Vagina (tissue), 2 donors: ENCODE measurements around the gene MYDGF. TPM values are rescaled to one million over a fixed set of nuclear protein-coding genes. Genes with fewer than 3 reads are reported as not detected.

ENCODE experiments used
- DNase-seq, 2 donors: peaks; one replicate each; pipeline ENCODE4 v3.0.0-alpha.2; 2017; ENCODE audit errors: extremely low spot score in 2 of 2
- H3K27ac ChIP-seq: fragments of 200-600 bp; sonication (generic); one replicate; pipeline ENCODE4 v1.5.1; 2019
- H3K27me3 ChIP-seq: fragments of 200-600 bp; sonication (generic); one replicate; pipeline ENCODE4 v1.5.1; 2019
- H3K36me3 ChIP-seq, 2 donors: fragments of 200-600 bp; sonication (generic); one replicate each; pipeline ENCODE4 v1.5.1; 2017 to 2019
- H3K4me1 ChIP-seq: fragments of 200-600 bp; sonication (generic); one replicate; pipeline ENCODE4 v1.5.1; 2019
- H3K4me3 ChIP-seq, 2 donors: fragments of 200-600 bp; sonication (generic); 1 replicate in 1 of 2; 2 replicates in 1 of 2; pipeline ENCODE4 v1.5.1; 2016 to 2019
- H3K9me3 ChIP-seq: fragments of 200-600 bp; sonication (generic); one replicate; pipeline ENCODE4 v1.5.1; 2019
- POLR2A ChIP-seq, 2 donors: fragments of 450-650 bp; IDR thresholded peaks; one replicate each; pipeline ENCODE4 v1.6.1; 2017; ENCODE audit warnings: antibody characterized with exemption in 2 of 2, mild to moderate bottlenecking in 2 of 2, moderate library complexity in 2 of 2
- POLR2AphosphoS5 ChIP-seq, 2 donors: sonication (generic); formaldehyde crosslinking; IDR thresholded peaks; one replicate each; pipeline ENCODE4 v1.9.0; 2017; ENCODE audit warnings: antibody characterized with exemption in 2 of 2, mild to moderate bottlenecking in 2 of 2, low read depth in 1 of 2; ENCODE audit not compliant: insufficient read depth in 1 of 2
- intact Hi-C: fragments of 100-400 bp; cut with DNase I; formaldehyde crosslinking; loops from one replicate; pipeline ENCODE4 v1.15.1; 2023
- total RNA-seq: library from RNA; depleted of rRNA; stranded (reverse); fragments of >200 nt; gene quantifications from one replicate; pipeline ENCODE4 v1.2.3, GENCODE V29; 2016
- TF ChIP-seq, protein P1 (sequence below), 3 experiments: fragments of 450-650 bp in 2 of 3; fragments of 200-600 bp in 1 of 3; sonication (generic) in 1 of 3; IDR thresholded peaks; one replicate each; pipeline ENCODE4 v1.5.1; 2017 to 2019; ENCODE audit warnings: antibody characterized with exemption in 3 of 3, mild to moderate bottlenecking in 2 of 3, moderate library complexity in 2 of 3

MYDGF gene
- total RNA-seq, 1 donor from 2014 or later, result 33.4 TPM

DNA sequence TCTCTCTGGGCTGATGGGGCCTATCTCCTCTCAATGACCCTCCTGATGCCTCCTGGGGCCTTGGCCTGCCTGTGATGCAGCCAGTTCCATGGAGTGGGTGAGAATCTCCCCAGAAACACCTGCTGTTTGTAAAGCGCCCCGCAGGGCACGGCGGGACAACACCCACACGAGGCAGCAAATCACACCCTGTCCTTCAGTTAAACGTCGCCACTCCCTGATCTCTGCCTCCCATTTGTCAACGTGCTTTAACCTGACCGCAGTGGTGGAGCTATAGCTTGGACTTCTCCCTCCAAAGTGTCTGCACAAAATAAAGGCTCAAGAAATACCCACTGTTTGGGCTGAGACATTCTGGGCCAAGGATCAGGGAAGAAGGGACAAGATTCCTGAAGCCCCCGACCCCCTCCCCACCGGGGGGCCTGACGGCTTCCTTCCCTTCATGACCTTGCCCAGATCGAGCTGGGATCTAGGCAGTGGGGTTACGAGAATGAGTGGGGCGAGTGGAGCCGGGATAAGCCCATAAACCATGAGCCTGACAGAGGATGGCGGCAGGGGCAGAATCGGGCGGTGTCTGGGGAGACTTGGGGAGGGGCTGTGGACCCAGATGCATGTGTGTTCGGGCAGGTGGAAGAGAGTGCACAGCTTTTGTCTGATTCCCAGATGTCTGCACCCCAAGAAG lies 8.0 kb downstream of the MYDGF start:
- TF ChIP-seq, protein P1, sequence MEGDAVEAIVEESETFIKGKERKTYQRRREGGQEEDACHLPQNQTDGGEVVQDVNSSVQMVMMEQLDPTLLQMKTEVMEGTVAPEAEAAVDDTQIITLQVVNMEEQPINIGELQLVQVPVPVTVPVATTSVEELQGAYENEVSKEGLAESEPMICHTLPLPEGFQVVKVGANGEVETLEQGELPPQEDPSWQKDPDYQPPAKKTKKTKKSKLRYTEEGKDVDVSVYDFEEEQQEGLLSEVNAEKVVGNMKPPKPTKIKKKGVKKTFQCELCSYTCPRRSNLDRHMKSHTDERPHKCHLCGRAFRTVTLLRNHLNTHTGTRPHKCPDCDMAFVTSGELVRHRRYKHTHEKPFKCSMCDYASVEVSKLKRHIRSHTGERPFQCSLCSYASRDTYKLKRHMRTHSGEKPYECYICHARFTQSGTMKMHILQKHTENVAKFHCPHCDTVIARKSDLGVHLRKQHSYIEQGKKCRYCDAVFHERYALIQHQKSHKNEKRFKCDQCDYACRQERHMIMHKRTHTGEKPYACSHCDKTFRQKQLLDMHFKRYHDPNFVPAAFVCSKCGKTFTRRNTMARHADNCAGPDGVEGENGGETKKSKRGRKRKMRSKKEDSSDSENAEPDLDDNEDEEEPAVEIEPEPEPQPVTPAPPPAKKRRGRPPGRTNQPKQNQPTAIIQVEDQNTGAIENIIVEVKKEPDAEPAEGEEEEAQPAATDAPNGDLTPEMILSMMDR (IDR thresholded peaks at IDR 0.05), result no peak
- TF ChIP-seq POLR2AphosphoS5 (IDR thresholded peaks at IDR 0.05; ENCODE audit: insufficient read depth in 1 of 2, low read depth in 1 of 2) (no peak), POLR2A (IDR thresholded peaks at IDR 0.05) (no peak)
- H3K9me3 ChIP-seq, result no peaks in the 10 kb centered on the region
- intact Hi-C loops, result no loop called here
- no peak overlapping the region for H3K4me3 ChIP-seq
- no peaks in the 10 kb centered on the region for H3K27me3 ChIP-seq
- no peaks in the 10 kb centered on the region for H3K4me1 ChIP-seq
- no peak for DNase-seq
- H3K36me3 ChIP-seq, result peaks cover 9 to 89% of the 10 kb centered on the region in 2 donors
- no peak overlapping the region for H3K27ac ChIP-seq

DNA sequence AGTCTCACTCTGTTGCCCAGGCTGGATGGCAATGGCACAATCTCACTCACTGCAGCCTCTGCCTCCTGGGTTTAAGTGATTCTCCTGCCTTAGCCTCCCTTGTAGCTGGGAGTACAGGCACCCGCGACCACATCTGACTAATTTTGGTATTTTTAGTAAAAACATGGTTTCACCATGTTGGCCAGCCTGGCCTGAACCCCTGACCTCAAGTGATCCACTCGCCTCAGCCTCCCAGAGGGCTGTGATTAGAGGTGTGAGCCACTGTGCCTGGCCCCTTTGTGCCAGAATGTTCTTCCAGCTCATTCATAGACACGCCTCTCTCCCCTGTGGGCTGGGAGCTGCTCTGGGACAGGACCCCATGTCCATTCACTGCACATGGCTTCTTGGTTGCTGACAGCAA lies 9.1 kb downstream of the MYDGF start:
- Histone ChIP-seq H3K4me1 (no peaks in the 10 kb centered on the region), H3K27ac (no peak overlapping the region), H3K4me3 (no peak overlapping the region), H3K27me3 (no peaks in the 10 kb centered on the region), H3K36me3 (peaks cover 9 to 79% of the 10 kb centered on the region in 2 donors), H3K9me3 (no peaks in the 10 kb centered on the region)
- TF ChIP-seq, protein P1 (IDR thresholded peaks at IDR 0.05), result no peak
- no peak for TF ChIP-seq POLR2AphosphoS5 (IDR thresholded peaks at IDR 0.05; ENCODE audit: insufficient read depth in 1 of 2, low read depth in 1 of 2)
- no peak for TF ChIP-seq POLR2A (IDR thresholded peaks at IDR 0.05)
- DNase-seq, result no peak
- intact Hi-C loops, result no loop called here

DNA sequence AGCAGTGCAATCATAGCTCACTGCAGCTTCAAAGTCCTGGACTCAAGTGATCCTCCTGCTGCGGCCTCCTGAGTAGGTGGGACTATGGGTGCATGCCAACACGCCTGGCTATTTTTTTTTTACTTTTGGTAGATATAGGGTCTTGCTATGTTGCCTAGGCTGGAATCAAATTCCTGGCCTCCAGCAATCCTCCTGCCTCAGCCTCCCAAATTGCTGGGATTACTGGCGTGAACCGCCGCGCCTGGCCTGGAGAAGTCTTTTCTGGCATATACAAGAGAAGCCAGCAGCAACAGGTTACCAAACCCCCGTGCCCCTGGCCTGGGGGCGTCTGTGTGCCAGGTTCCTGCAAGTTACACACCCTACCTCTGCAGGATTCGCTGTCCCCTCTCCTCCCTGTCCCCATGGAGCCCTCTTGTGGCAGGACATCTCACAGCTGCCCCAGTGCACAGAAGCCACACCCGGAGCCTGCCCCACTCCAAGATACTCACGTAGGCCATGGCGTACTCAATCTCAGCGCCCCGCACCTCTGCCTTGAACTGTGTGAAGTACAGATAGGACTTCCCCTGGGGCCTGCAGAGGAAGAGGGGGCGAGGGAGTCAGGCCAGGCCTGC lies 9.9 kb downstream of the MYDGF start:
- H3K27ac ChIP-seq, result no peak overlapping the region
- no peak for TF ChIP-seq POLR2A (IDR thresholded peaks at IDR 0.05)
- TF ChIP-seq POLR2AphosphoS5 (IDR thresholded peaks at IDR 0.05; ENCODE audit: insufficient read depth in 1 of 2, low read depth in 1 of 2), result no peak
- H3K9me3 ChIP-seq, result no peaks in the 10 kb centered on the region
- intact Hi-C loops, result no loop called here
- no peak for DNase-seq
- H3K27me3 ChIP-seq, result no peaks in the 10 kb centered on the region
- H3K4me3 ChIP-seq, result no peak overlapping the region
- H3K36me3 ChIP-seq, result peaks cover 9 to 74% of the 10 kb centered on the region in 2 donors
- no peaks in the 10 kb centered on the region for H3K4me1 ChIP-seq

DNA sequence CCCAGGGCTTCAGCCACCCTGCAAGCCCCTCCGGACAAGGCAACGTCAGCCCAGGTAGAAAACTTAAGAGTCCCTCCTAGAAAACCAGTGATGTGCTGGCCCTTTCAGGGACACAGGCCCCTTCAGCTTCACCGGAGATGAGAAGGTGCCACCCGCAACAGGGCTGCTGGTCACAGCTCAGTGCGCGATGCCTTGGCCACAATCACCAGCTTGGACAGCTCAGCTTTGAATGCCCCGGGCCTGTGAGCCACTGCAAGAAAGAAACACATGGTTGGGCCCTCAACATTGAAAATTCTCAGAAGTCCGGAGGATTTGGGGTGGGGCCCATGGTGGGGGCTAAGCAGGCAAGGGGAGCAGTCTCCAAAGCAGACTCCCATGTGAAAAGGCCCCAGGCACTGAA lies 12.3 kb downstream of the MYDGF start:
- H3K9me3 ChIP-seq, result no peaks in the 10 kb centered on the region
- H3K27ac ChIP-seq, result no peak overlapping the region
- no peak for DNase-seq
- H3K4me3 ChIP-seq, result no peak overlapping the region
- no peaks in the 10 kb centered on the region for H3K27me3 ChIP-seq
- H3K36me3 ChIP-seq, result peaks cover 9 to 54% of the 10 kb centered on the region in 2 donors
- intact Hi-C loops, result no loop called here
- H3K4me1 ChIP-seq, result no peaks in the 10 kb centered on the region
- TF ChIP-seq, protein P1 (IDR thresholded peaks at IDR 0.05), result no peak
- TF ChIP-seq POLR2AphosphoS5 (IDR thresholded peaks at IDR 0.05; ENCODE audit: insufficient read depth in 1 of 2, low read depth in 1 of 2) (no peak), POLR2A (IDR thresholded peaks at IDR 0.05) (no peak)

DNA sequence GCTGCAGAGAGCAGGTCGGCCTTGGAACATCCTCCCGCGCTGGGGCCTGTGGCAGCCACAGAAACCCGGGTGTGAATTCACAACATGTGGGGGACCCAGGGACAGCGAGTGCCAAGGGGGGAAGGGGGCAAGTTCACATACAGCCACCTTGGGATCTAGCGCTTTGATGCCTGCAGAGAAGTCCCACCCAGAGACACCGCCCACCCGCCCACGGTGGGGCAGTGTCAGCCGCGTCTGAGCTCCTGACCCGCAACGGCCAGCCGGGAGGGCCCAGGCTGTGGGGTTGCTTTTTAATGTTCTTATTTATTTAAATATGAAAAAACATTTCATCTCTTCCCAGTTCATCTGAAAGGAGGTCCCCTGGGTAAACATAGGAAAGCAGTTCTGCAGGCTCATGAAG lies 12.9 kb downstream of the MYDGF start:
- no peaks in the 10 kb centered on the region for H3K4me1 ChIP-seq
- H3K27ac ChIP-seq, result no peak overlapping the region
- DNase-seq, result no peak
- peaks cover 9 to 48% of the 10 kb centered on the region in 2 donors for H3K36me3 ChIP-seq
- TF ChIP-seq POLR2A (IDR thresholded peaks at IDR 0.05) (no peak), POLR2AphosphoS5 (IDR thresholded peaks at IDR 0.05; ENCODE audit: insufficient read depth in 1 of 2, low read depth in 1 of 2) (no peak)
- TF ChIP-seq, protein P1 (IDR thresholded peaks at IDR 0.05), result no peak
- H3K4me3 ChIP-seq, result no peak overlapping the region
- H3K9me3 ChIP-seq, result no peaks in the 10 kb centered on the region
- no peaks in the 10 kb centered on the region for H3K27me3 ChIP-seq
- intact Hi-C loops, result no loop called here
